Heart left ventricle (tissue), 13 donors: ENCODE measurements around the gene PRKG1.

Experiments
- CTCF ChIP-seq, 12 donors: fragments of 200-600 bp; sonication (generic) in 4 of 12; IDR thresholded peaks; one replicate each; pipeline versions ENCODE4 v1.5.0 to v1.8.0; 2018 to 2022; ENCODE audit warnings: antibody characterized with exemption in 12 of 12, mild to moderate bottlenecking in 5 of 12
- POLR2A ChIP-seq, 2 donors: fragments of 450-650 bp; IDR thresholded peaks; one replicate each; pipeline ENCODE4 v1.6.1; 2017; ENCODE audit warnings: antibody characterized with exemption in 2 of 2, mild to moderate bottlenecking in 2 of 2, moderate library complexity in 2 of 2
- donor health status: ischemic (EF 13 %, LVEDD 7.1; RV severe dilation, severe dysfunction).
- donor health status: DM: no; HTN: yes; CAD: no.
- donor health status: DM: no; HTN: no; CAD: no.
- donor health status: ischemic (EF 25% LVEDD 6.9; RV normal size, moderate dysfunction).
- donor health status: ischemic (EF 25% LVEDD 5.7; RV mildly dilated, moderate dysfunction).
- donor health status: ischemic (EF 35%, LVEDD 5.7; RV mildly dilated, moderate dysfunction).
- donor health status: nonischemic (EF 11% LVEDD 7.7; RV severe dilation, severe dysfunction).
- donor health status: DM: yes; HTN: yes; CAD: no.
- donor health status: PGD.
- donor health status: ischemic (EF 29% LVEDD 5.4; RV normal size, mild dysfunction).
- donor health status: nonischemic (EF 23%, LVEDD 6.1; RV moderate dilation, normal function).

DNA sequence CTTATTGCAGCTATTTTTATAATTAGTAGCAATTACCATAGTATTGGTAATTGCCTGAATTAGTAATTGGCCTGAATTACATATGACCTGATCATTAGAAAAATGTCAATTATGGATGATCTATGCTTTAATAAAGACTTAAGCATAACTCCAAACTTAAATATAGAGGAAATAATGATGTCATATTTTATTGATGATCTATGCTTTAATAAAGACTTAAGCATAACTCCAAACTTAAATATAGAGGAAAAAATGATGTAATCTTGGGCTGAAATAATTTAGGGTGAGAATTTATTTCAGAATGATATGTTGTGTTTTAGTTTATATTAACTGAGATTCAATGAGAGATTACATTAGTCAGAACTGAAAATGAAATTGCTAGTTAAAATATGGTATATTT lies 973.8 kb downstream of the PRKG1 start:
- no peak for TF ChIP-seq CTCF (IDR thresholded peaks at IDR 0.05)
- no peak for TF ChIP-seq POLR2A (IDR thresholded peaks at IDR 0.05)
